Left ventricle myocardium inferior (tissue), 1 donor: ENCODE results near the gene NCS1. TPM values are rescaled to one million over a fixed set of nuclear protein-coding genes. Genes with fewer than 3 reads are reported as not detected.

Experiments used
- DNase-seq: peaks from one replicate; pipeline ENCODE4 v3.0.0-alpha.2; 2020
- H3K27ac ChIP-seq: fragments of 200-600 bp; replicated peaks from 2 replicates; pipeline ENCODE4 v1.8.0; 2021
- H3K27me3 ChIP-seq: fragments of 200-600 bp; 2 replicates; pipeline ENCODE4 v1.8.0; 2021; ENCODE audit warnings: low read depth
- H3K36me3 ChIP-seq: fragments of 200-600 bp; 2 replicates; pipeline ENCODE4 v1.8.0; 2021
- H3K4me1 ChIP-seq: fragments of 200-600 bp; 2 replicates; pipeline ENCODE4 v1.8.0; 2021
- H3K4me3 ChIP-seq: fragments of 200-600 bp; 2 replicates; pipeline ENCODE4 v1.8.0; 2021; ENCODE audit warnings: mild to moderate bottlenecking, moderate library complexity
- H3K9me3 ChIP-seq: fragments of 200-600 bp; replicated peaks from 2 replicates; pipeline ENCODE4 v1.8.0; 2021
- intact Hi-C: fragments of 100-400 bp; cut with micrococcal nuclease; formaldehyde crosslinking; loops from one replicate; pipeline ENCODE4 v1.11.0; 2022
- total RNA-seq: library from RNA; stranded (reverse); fragmentation: NEBNext Ultra II Directional; extraction: Animal tissue kit (Norgen Biotek cat#: 25700); gene quantifications from one replicate; pipeline ENCODE4 v1.2.1, GENCODE V29; 2021
- TF ChIP-seq, protein P1 (sequence below): fragments of 200-600 bp; IDR thresholded peaks from 2 replicates; pipeline ENCODE4 v1.8.0; 2021; ENCODE audit warnings: antibody characterized with exemption, mild to moderate bottlenecking, borderline replicate concordance
- donor health status: DM: no; HTN: yes; CAD: no; lungs with severe emphysema.

NCS1 gene
- total RNA-seq, 1 donor from 2014 or later, result 6.1 TPM

DNA sequence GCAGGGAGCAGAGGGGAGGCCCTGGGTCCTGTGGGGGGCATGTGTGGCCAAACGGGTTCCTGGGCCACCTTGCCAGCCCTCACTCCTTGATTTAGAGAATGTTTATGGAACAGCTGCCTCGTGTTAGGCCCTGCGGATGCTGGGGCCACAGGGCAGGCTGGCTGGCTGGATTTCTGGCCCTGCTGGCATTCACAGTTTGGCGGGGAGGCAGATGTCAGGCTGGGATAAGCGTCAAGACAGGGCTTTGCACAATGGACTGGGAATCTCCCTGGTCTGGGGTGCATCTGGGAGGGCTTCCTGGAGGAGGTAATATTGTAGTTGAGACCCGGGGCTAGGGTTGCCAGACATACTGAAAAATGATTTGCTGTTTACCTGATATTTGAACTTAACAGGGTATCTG, 13.8 kb downstream of the NCS1 start:
- no peak overlapping the region for H3K27ac ChIP-seq
- H3K27me3 ChIP-seq, result no peaks in the 10 kb centered on the region
- no peaks in the 10 kb centered on the region for H3K9me3 ChIP-seq
- TF ChIP-seq, protein P1, sequence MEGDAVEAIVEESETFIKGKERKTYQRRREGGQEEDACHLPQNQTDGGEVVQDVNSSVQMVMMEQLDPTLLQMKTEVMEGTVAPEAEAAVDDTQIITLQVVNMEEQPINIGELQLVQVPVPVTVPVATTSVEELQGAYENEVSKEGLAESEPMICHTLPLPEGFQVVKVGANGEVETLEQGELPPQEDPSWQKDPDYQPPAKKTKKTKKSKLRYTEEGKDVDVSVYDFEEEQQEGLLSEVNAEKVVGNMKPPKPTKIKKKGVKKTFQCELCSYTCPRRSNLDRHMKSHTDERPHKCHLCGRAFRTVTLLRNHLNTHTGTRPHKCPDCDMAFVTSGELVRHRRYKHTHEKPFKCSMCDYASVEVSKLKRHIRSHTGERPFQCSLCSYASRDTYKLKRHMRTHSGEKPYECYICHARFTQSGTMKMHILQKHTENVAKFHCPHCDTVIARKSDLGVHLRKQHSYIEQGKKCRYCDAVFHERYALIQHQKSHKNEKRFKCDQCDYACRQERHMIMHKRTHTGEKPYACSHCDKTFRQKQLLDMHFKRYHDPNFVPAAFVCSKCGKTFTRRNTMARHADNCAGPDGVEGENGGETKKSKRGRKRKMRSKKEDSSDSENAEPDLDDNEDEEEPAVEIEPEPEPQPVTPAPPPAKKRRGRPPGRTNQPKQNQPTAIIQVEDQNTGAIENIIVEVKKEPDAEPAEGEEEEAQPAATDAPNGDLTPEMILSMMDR, result no peak
- intact Hi-C loops, result no loop called here
- DNase-seq, result no peak
- H3K36me3 ChIP-seq, result no peaks in the 10 kb centered on the region
- peaks cover 27% of the 10 kb centered on the region for H3K4me1 ChIP-seq
- no peak overlapping the region for H3K4me3 ChIP-seq

DNA sequence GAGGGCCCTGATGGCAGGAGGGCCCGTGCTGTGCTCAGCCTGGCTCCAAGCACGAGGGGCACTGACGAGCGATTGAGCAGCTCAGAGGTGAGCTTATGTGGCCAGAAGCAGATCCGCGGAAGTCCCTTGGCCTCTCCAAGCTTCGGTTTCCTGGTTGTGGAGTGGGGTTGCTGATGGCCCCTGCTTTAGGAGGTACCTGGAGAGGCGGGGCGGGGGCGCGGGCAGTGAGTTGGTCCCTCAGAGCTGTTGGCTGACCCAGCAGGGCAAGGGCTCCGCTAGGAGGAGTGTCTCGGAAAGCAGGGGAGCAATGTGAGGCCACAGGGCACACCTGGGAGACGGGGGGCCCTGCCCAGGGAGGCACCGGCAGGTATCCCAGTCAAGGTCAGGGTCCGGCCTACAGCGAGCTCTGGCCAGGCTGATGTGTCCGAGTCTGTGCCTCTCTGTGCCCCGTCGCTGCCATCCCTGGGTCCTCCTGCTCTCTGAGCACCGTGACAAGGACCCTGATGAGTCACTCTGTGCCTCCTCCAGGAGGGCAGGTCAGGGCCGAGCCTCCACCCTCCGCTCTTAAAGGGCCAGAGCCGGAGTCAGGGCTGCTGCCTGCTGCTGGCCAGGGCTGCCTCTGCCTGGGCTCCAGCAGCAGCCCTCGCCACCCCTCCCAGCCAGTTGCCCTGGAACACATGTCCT, 14.8 kb downstream of the NCS1 start:
- Histone ChIP-seq H3K4me1 (peaks cover 27% of the 10 kb centered on the region), H3K9me3 (no peaks in the 10 kb centered on the region), H3K4me3 (peak overlapping the region; percentile 21), H3K36me3 (no peaks in the 10 kb centered on the region), H3K27me3 (peaks cover 7% of the 10 kb centered on the region), H3K27ac (no peak overlapping the region)
- intact Hi-C loops, result no loop called here
- TF ChIP-seq, protein P1, result no peak
- DNase-seq, result no peak

DNA sequence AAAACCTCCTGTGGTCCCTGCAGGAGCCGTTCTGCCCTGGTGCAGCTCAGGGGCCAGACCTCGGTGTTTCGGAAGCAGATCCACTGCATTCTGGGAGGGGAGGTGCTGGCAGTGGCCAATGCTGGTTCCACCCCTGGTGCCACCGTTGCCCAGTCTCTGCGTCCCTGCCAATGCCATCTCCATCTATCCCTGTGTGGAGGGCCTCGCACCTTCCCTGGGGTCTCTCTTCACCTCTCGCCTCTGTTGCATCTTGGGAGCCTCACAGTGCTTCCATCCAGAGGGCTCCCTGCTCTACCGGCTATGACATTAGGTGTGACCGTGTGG, 15.3 kb downstream of the NCS1 start:
- Histone ChIP-seq H3K9me3 (no peaks in the 10 kb centered on the region), H3K4me3 (peak overlapping the region; percentile 21), H3K36me3 (no peaks in the 10 kb centered on the region), H3K27me3 (peaks cover 10% of the 10 kb centered on the region), H3K4me1 (peaks cover 27% of the 10 kb centered on the region), H3K27ac (no peak overlapping the region)
- no peak for DNase-seq
- TF ChIP-seq, protein P1, result no peak
- intact Hi-C loops, result no loop called here

DNA sequence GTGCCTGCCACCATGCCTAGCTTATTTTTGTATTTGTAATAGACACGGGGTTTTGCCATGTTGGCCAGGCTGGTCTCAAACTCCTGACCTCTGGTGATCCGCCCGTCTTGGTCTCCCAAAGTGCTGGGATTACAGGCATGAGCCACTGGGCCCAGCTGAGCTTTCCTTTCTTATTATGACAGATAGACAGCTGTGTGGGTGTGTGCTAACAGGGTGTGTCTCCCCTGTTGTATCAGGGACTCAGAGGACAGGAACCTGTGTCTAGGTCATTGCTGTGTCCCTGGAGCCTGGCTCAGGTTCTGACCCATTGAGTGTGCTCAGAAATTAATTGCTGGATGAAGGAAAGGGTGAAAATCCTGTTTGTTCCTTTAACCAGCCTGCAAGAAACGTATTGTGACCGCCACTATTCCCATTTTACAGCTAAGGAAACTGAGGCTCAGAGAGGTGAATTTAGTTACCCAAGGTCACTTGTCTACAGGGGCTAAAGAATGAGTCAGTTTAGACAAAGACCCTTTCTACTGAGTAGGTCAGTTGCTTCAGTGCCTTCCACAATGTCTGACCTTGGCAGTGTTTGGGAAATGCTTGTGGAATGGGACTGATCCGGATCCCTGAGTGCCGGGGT, 16.8 kb downstream of the NCS1 start:
- intact Hi-C loops, result no loop called here
- H3K4me1 ChIP-seq, result peaks cover 18% of the 10 kb centered on the region

DNA sequence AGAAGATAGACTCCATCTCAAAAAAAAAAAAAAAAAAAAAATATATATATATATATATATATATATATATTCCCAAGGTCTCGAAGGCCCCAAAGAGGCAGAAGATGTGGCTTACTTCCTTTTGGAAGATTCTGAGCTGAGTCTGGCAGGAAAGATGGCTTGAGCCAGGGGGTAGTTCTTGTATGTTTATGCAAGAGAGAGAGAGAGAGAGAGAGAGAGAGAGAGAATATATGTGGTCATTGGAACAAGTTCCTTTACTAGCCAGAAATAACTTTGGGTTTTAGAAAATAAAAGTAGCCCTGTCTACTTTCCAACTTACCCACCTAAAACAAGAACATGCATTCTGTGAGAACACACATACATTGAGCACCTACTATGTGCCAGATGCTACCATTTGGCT, 17.6 kb downstream of the NCS1 start:
- no peaks in the 10 kb centered on the region for H3K9me3 ChIP-seq
- TF ChIP-seq, protein P1, result no peak
- no peaks in the 10 kb centered on the region for H3K36me3 ChIP-seq
- no peak overlapping the region for H3K27ac ChIP-seq
- peaks cover 18% of the 10 kb centered on the region for H3K4me1 ChIP-seq
- no peak overlapping the region for H3K4me3 ChIP-seq
- DNase-seq, result no peak
- intact Hi-C loops, result no loop called here
- H3K27me3 ChIP-seq, result peaks cover 28% of the 10 kb centered on the region

More for the DNA sequence above, 16.8 kb downstream of the NCS1 start:
- Histone ChIP-seq H3K36me3 (no peaks in the 10 kb centered on the region), H3K4me3 (no peak overlapping the region), H3K27ac (no peak overlapping the region), H3K9me3 (no peaks in the 10 kb centered on the region), H3K27me3 (peaks cover 24% of the 10 kb centered on the region)
- DNase-seq, result no peak
- TF ChIP-seq, protein P1, result no peak
